AG08396 (cell line): ENCODE measurements around the gene CYSRT1.

ENCODE experiments used
- DNase-seq: peaks from one replicate; pipeline ENCODE4 v3.0.0; 2012; ENCODE audit warnings: low spot score, mixed read lengths

Gene CYSRT1, protein sequence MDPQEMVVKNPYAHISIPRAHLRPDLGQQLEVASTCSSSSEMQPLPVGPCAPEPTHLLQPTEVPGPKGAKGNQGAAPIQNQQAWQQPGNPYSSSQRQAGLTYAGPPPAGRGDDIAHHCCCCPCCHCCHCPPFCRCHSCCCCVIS

DNA sequence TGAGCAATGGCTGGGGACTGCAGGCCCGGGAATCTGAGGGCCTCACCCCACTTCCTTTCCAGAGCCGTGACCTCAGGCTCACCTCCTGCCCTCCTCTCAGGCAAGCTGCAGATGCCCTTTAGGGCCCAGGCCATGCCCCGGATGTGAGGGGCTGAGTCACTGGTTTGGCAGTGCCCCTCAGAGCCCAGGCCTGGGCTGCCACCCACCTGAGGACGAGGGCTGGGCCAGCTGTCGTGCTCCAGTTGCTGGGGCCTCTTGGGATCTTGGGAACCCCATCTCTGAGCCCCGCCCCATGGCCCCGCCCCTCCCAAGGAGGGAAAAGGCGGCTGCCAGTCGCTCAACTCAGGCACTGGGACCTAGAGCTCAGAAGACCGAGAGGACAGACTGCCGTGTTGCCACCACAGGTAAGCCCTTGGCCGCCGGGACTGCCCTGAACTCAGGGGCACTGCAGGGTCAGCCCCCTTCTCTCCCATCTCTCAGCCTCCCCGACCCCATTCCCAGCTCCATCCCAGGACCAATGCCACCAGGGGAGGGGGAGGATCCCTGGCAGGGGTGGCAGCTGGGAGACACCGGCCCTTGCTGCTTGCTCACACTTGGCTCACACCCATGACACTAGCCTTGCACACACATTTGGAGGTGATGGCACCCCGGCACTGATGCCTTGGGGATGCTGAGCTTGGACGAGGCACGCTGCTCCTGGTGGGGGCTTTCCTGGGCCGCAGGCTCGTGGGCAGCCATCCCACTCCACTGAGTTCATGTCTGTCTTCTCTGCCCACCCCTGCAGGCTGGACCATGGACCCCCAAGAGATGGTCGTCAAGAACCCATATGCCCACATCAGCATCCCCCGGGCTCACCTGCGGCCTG lies at the start of gene CYSRT1:
Gene CYSRT1 (plus strand): TSS at position 345 of the 865 bp plus-strand sequence. CDS start 448 bp downstream, at position 793.
- DNase-seq, result no peak

GRCh38 chr9:137175345-137175961 lies 49.5 kb upstream of the CYSRT1 start:
- no peak for DNase-seq

GRCh38 chr9:137176302-137177182 lies 48.4 kb upstream of the CYSRT1 start:
- DNase-seq, result peak; percentile 79

DNA sequence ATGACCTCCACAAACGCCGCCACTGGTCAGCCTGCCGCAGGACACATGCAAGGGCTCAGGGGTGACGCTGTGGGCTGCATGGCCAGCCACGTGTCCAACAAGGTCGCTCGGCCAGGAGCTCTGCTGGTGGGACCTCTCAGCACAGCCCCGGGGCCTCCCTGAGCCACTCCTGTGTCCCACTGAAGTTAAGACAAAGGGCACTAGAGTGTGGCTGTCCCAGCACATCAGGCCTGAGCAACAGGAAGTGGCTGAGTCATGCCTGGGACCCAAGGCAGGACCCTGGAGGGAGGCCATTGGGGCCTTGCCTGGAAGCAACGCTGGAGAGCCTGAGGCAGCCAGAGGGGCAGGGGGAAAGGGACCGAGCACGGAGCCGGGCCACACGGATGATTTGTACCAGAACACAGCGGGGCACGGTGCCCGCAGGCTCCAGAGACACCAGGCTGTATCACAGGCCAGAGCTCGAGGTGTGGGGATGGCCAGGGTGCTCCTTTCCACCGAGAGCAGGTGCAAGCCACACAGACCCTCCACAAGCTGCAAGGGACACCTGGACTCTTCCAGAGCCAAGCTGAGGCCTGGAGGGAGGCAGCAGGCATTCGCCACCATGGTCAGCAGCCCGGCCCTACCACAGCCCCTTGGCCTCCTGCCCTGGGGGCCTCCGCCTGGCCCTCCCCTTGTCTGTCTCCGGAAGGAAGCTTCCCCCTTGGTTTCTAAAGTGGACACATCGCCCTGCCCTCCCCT lies 46.6 kb upstream of the CYSRT1 start:
- no peak for DNase-seq

GRCh38 chr9:137178939-137179630 lies 45.9 kb upstream of the CYSRT1 start:
- DNase-seq, result no peak

DNA sequence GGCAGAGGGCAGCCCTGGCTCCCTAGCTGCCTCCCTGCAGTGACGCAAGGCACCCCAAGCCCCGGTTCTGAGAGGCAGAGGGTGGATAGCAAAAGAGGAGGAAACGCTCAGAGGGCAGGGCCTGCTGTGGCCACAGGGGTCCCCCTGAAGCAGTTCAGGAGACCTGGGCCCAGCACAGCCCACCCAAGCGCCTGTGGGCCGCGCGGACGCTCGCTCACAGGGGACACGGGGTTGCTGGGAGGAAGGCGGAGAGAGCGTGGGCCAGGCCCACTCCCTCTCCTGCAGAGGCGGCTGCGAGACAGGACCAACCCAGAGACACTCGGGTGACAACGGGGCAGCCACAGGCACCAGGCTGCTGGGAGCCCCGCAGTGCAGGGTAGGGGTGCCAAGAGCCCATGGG lies 45.2 kb upstream of the CYSRT1 start:
- DNase-seq, result no peak

GRCh38 chr9:137180491-137180890 lies 44.5 kb upstream of the CYSRT1 start:
- DNase-seq, result no peak

DNA sequence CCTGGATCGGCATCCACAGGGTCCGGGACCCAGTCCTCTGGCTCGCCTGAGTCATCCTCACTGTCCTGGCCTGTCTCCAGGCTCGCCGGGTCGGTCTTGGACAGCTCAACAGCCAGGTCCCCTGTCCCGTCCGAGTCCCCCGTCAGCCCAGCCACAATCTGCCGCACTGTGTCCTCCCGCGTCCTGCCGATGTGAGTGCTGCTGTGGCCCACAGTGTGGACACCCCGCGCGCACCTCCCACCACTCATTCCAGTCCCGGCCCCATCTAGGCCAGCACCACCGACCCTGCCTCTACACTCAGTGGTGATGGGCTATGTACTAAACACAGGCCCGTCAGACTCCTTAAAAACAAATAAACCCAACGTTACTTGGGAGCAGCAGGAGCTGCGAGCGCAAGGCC lies 43.3 kb upstream of the CYSRT1 start:
- no peak for DNase-seq

- no peak for DNase-seq
These were observed 42.1 kb upstream of the CYSRT1 start for GRCh38 chr9:137182836-137183235.

DNA sequence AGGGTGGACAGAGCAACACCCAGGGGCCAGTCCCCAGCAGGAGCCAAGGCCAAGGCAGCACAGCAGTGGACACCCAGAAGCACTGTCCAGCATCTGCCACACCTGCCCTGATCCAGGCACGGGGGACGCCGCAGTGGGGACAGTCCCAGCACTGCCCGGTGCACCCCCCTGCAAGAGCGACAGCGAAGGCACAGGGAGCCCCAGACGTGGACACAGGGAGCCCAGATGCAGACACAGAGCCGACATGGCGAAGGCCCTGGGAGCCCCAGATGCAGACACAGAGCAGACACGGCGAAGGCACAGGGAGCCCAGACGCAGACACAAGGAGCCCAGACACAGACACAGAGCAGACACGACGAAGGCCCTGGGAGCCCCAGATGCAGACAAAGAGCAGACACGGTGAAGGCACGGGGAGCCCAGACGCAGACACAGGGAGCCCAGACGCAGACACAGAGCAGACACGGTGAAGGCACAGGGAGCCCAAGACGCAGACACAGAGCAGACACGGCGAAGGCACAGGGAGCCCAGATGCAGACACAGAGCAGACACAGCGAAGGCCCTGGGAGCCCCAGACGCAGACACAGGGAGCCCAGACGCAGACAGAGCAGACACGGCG lies 40.9 kb upstream of the CYSRT1 start:
- no peak for DNase-seq

DNA sequence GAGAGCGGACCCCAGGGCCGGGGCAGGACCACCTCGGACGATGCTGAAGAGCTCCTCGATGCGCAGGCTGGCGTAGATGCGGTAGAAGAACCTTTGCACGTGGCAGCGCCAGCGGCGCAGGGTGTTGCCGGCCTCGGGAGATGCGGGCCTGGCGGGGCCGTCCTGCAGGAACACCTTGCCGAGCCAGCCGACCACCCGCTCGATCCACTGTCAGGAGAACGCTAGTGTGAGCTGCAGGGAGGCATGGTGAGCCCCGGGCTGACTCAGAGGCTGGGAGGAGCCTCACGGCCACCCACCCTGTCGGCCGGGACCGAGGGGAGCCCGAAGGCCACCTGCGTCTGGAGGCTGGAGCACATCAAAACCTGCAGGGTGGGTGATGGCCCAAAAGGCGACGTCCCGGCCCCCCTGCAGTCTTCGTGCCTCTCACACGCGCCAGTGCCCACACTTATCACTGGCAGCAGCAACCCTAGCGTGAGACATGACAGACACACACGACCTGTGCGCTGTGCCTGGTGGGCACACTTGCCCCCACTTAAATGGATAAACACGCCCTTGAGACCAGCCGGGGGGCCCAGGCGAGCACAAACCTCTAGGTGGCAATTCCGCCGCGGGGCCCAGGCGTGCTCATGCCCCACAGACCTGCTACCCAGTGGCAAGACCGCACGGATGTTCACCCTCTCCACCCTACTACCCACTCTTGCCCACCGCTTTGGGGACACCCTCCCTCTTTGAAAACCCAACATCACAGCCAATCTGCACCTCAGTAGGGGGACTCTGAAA lies 39.9 kb upstream of the CYSRT1 start:
- DNase-seq, result no peak

- no peak for DNase-seq
These were observed 39.1 kb upstream of the CYSRT1 start for GRCh38 chr9:137185921-137186320.

- DNase-seq, result no peak
These were observed 38.6 kb upstream of the CYSRT1 start for GRCh38 chr9:137186385-137186784.

DNA sequence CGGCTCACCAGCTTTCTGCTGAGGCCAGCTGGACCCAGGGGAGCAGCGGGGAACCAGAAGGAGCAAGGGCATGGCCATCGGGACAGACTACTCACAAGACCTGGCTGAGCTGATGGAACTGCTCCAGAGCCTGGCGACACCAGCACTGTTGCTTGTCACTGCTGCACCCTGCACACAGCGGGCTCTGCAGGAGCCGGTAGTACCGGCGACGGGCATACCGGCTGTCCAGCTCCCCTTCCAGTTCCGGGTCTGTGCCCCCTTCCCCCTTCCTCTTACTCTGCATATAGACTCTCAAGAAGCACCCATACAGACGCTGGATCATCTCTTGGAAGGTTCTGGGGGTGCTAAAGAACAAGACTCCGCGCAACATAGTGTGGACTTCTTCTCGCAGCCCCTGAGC lies 37.6 kb upstream of the CYSRT1 start:
- DNase-seq, result no peak

DNA sequence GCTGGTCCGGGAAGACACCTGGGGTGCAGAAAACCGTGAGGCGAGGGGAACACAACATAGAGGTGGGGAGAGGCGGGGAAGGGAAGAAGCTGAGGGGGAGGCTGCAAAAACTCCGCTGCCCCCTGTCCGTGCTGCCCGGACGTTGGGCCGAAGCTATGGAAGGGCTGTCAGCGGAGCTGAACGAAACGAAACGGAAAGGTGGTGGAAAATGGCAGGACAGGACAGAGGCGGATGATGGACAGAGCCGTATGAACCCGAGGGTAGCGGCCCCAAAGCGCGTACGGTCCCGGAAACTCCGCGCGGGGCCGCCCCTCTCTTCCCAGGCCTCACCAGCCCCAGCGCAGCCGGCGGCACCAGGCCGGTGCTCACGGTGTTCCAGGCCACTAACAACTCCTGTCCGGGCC lies 36.9 kb upstream of the CYSRT1 start:
- no peak for DNase-seq

DNA sequence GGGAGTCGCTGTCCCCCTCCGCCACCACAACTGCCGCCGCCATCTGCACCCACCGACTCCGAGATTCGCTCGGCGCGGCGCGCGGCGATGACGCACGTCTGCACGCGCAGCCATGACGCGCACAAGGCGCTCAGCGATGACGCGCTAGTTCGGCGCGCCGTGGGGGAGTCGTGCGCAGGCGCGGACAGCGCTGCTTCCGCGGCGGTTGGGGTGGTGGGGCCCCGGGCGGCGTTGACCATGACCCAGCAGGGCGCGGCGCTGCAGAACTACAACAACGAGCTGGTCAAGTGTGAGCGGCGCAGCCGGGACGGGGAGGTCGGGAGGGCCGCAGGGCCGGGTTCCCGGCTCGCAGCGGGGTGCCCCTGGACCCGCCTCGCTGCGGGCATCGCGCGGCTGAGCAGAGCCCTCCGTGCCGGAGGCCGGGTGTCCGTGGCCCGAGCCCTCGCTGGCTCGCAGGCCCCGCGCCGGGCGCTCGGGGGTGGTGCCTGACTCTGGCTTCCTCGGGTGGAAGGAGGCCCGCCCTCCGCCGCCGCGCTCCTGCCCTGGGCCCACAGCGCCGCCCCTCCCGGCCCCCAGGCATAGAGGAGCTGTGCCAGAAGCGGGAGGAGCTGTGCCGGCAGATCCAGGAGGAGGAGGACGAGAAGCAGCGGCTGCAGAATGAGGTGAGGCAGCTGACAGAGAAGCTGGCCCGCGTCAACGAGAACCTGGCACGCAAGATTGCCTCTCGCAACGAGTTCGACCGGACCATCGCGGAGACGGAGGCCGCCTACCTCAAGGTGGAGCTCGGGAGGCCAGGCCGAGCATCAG lies 36.3 kb upstream of the CYSRT1 start, which contains the start of the genes ANAPC2 and SSNA1:
Gene ANAPC2 (minus strand): TSS at position 71 of the 807 bp plus-strand sequence. CDS start 28 bp downstream, at position 43.
Gene SSNA1 (plus strand): TSS at position 187 of the 807 bp plus-strand sequence. CDS start 51 bp downstream, at position 238.
- DNase-seq, result peak; percentile 98

DNA sequence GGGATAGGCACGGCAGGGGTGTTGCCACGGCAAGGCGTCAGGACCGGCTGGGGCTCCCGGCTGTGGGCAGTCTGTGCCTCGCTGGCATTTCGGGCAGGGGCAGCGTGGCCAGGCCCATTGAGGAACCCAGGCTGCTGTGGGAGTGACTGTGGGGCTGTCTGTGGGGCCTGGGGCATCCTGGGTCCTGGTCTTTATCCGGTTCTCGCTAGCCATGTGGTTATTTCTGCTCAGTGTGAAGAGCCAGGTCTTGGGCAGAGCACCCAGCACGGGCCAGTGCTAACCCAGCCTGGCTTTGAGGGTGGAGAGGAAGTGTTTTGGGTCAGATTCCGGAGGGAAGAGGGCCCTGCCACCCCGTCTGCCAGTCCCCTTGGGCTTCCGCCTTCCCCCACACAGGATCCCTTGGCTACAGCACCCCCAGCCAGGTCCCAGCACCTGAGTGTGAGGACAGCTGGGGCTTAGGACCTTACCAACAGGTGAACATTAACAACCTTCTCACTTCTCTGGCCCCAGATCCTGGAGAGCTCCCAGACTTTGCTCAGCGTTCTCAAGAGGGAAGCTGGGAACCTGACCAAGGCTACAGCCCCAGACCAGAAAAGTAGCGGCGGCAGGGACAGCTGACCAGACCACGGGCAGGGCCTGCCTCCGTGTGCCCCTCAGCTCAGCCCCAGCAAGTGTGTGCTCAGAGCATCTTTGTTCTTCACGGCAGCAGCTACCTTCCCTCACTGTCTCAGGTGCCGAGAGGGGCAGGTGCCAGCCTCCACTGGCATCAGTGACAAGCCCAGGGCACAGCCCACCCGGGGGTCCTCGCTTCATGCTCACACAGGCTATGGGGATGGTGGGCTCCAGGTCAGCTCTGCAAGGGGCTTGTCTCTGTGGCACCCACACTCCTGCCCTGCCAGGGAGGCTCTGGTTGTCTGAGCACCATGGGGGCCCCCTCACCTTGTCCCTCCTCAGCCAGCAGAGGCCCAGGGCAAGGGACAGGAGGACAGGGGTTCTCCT lies 35.4 kb upstream of the CYSRT1 start:
- DNase-seq, result no peak
